Measurements from ENCODE around the gene ST8SIA6. TPM values are rescaled to one million over a fixed set of nuclear protein-coding genes. Genes with fewer than 3 reads are reported as not detected.

Gene ST8SIA6
- total RNA-seq, 2 donors from 2014 or later, result 5.3 to 11.0 TPM

DNA sequence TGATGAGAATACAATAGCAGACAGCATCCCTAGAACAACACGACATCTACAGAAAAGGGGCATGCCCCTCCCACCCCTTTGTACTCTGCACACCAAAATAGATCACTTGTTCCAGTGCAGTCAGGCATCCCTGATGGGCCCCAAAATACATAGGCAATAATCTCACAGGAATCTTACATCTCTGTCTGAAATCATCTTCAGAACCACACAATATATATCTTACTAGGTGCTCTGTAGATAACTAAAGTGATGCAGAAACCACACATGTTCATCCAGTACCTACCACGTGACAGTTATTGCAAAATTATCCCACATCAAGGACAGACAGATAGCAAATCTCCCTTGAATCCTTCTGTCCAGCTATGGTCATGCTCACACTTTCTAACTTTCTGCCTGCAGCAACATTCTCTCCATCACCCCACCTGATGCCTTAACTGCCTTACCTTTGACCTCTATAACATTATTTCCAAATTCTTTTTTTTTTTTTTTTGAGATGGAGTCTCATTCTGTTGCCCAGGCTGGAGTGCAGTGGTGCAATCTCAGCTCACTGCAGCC, 30.7 kb downstream of the ST8SIA6 start:
- no peaks in the 10 kb centered on the region for H3K36me3 ChIP-seq
- no peak for DNase-seq (ENCODE audit: low spot score)
- H3K27ac ChIP-seq, result no peak overlapping the region
- no peak overlapping the region for H3K4me3 ChIP-seq
- no peaks in the 10 kb centered on the region for H3K9me3 ChIP-seq
- TF ChIP-seq, protein P1, sequence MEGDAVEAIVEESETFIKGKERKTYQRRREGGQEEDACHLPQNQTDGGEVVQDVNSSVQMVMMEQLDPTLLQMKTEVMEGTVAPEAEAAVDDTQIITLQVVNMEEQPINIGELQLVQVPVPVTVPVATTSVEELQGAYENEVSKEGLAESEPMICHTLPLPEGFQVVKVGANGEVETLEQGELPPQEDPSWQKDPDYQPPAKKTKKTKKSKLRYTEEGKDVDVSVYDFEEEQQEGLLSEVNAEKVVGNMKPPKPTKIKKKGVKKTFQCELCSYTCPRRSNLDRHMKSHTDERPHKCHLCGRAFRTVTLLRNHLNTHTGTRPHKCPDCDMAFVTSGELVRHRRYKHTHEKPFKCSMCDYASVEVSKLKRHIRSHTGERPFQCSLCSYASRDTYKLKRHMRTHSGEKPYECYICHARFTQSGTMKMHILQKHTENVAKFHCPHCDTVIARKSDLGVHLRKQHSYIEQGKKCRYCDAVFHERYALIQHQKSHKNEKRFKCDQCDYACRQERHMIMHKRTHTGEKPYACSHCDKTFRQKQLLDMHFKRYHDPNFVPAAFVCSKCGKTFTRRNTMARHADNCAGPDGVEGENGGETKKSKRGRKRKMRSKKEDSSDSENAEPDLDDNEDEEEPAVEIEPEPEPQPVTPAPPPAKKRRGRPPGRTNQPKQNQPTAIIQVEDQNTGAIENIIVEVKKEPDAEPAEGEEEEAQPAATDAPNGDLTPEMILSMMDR (IDR thresholded peaks at IDR 0.05), result no peak
- no peaks in the 10 kb centered on the region for H3K27me3 ChIP-seq
- H3K4me1 ChIP-seq, result no peaks in the 10 kb centered on the region

GRCh38 chr10:17422931-17423330, 31.5 kb downstream of the ST8SIA6 start:
- no peaks in the 10 kb centered on the region for H3K27me3 ChIP-seq
- TF ChIP-seq, protein P1 (IDR thresholded peaks at IDR 0.05), result no peak
- no peaks in the 10 kb centered on the region for H3K36me3 ChIP-seq
- no peak for DNase-seq (ENCODE audit: low spot score)
- H3K9me3 ChIP-seq, result no peaks in the 10 kb centered on the region
- no peaks in the 10 kb centered on the region for H3K4me1 ChIP-seq
- H3K4me3 ChIP-seq, result no peak overlapping the region
- no peak overlapping the region for H3K27ac ChIP-seq

GRCh38 chr10:17418249-17418648, 36.1 kb downstream of the ST8SIA6 start:
- DNase-seq (ENCODE audit: low spot score), result no peak
- no peak overlapping the region for H3K4me3 ChIP-seq
- TF ChIP-seq, protein P1 (IDR thresholded peaks at IDR 0.05), result no peak
- no peaks in the 10 kb centered on the region for H3K27me3 ChIP-seq
- no peak overlapping the region for H3K27ac ChIP-seq
- no peaks in the 10 kb centered on the region for H3K4me1 ChIP-seq
- no peaks in the 10 kb centered on the region for H3K36me3 ChIP-seq
- H3K9me3 ChIP-seq, result no peaks in the 10 kb centered on the region

- H3K36me3 ChIP-seq, result no peaks in the 10 kb centered on the region
- no peak overlapping the region for H3K27ac ChIP-seq
- H3K4me1 ChIP-seq, result no peaks in the 10 kb centered on the region
- H3K27me3 ChIP-seq, result no peaks in the 10 kb centered on the region
- H3K4me3 ChIP-seq, result no peak overlapping the region
- TF ChIP-seq, protein P1 (IDR thresholded peaks at IDR 0.05), result no peak
- no peak for DNase-seq (ENCODE audit: low spot score)
- H3K9me3 ChIP-seq, result no peaks in the 10 kb centered on the region
Measured at GRCh38 chr10:17416442-17417211, 37.8 kb downstream of the ST8SIA6 start.

GRCh38 chr10:17415046-17415658, 39.2 kb downstream of the ST8SIA6 start:
- Histone ChIP-seq H3K9me3 (no peaks in the 10 kb centered on the region), H3K4me3 (no peak overlapping the region), H3K27ac (no peak overlapping the region), H3K4me1 (no peaks in the 10 kb centered on the region), H3K27me3 (no peaks in the 10 kb centered on the region), H3K36me3 (no peaks in the 10 kb centered on the region)
- TF ChIP-seq, protein P1 (IDR thresholded peaks at IDR 0.05), result no peak
- DNase-seq (ENCODE audit: low spot score), result no peak
